GM12878 (cell line): ENCODE results near the gene EPHA1. TPM values are rescaled to one million over a fixed set of nuclear protein-coding genes. Genes with fewer than 3 reads are reported as not detected.

Experiments used
- ATAC-seq: fragments of 200-7000 bp; cut with Tn5 transposase; 3 replicates; pipeline ENCODE4 v1.9.1; 2020; ENCODE audit warnings: mild to moderate bottlenecking, moderate library complexity
- BruUV-seq: library from RNA; stranded (reverse); fragments of 400-500 nt; replicated peaks from 2 replicates; lab custom pipeline; 2021; lab: Mats Ljungman, UMichigan
- CTCF ChIA-PET: fragments of 300-600 bp; sonication (Branson Sonifier 250); formaldehyde crosslinking; extraction: SDS; loops from one replicate; lab custom pipeline; 2021; ENCODE audit warnings: inconsistent platforms; lab: Yijun Ruan, JAX
- POLR2A ChIA-PET: fragments of 350-600 bp; formaldehyde crosslinking; extraction: SDS; loops from one replicate; lab custom pipeline; 2021; ENCODE audit warnings: inconsistent platforms; lab: Charles Lee
- RAD21 ChIA-PET: fragments of 300-600 bp; sonication (Branson Sonifier 250); formaldehyde crosslinking; loops from one replicate; lab custom pipeline; 2023; ENCODE audit warnings: antibody characterized with exemption; ENCODE audit not compliant: unreplicated experiment; lab: Charles Lee
- SMC1A ChIA-PET: fragments of 300-600 bp; sonication (Branson Sonifier 250); formaldehyde crosslinking; loops from one replicate; lab custom pipeline; 2023; ENCODE audit not compliant: unreplicated experiment, uncharacterized antibody; lab: Charles Lee
- DNase-seq: peaks from one replicate; pipeline ENCODE4 v3.0.0-alpha.2; 2011; ENCODE audit warnings: low read depth, low spot score
- FAIRE-seq: peaks from 3 replicates; lab custom pipeline; 2011; peaks lifted over from hg19 to GRCh38; lab: Jason Lieb, UNC
- H2AFZ ChIP-seq: 2 replicates; pipeline ENCODE4 v1.6.0; 2011; ENCODE audit warnings: low read depth, low read length, control low read depth; ENCODE audit not compliant: control insufficient read depth
- H3K27ac ChIP-seq: 2 replicates; pipeline ENCODE4 v1.5.1; 2011; ENCODE audit warnings: control low read depth; ENCODE audit not compliant: control insufficient read depth, insufficient read depth
- H3K27me3 ChIP-seq, 2 experiments: replicated peaks in 1 of 2; 2 replicates each; pipeline versions ENCODE4 v1.6.0 to v1.6.1; 2011; ENCODE audit warnings: low read length in 1 of 2; ENCODE audit not compliant: control insufficient read depth in 2 of 2, insufficient read depth in 2 of 2
- H3K36me3 ChIP-seq, 2 experiments: 2 replicates each; pipeline ENCODE4 v1.5.1; 2011; ENCODE audit warnings: low read length in 1 of 2; ENCODE audit not compliant: control insufficient read depth in 2 of 2, insufficient read depth in 2 of 2
- H3K4me1 ChIP-seq: 2 replicates; pipeline ENCODE4 v1.6.1; 2011; ENCODE audit warnings: mild to moderate bottlenecking, low read length, moderate library complexity, mixed read lengths; ENCODE audit not compliant: control insufficient read depth, insufficient read depth
- H3K4me2 ChIP-seq: 2 replicates; pipeline ENCODE4 v1.6.0; 2011; ENCODE audit warnings: control low read depth; ENCODE audit not compliant: control insufficient read depth, insufficient read depth
- H3K4me3 ChIP-seq: fragments of 200-600 bp; sonication (generic); 2 replicates; pipeline ENCODE4 v1.5.1; 2016
- H3K79me2 ChIP-seq: 2 replicates; pipeline ENCODE4 v1.6.0; 2011; ENCODE audit warnings: low read length; ENCODE audit not compliant: control insufficient read depth, insufficient read depth
- H3K9ac ChIP-seq: 2 replicates; pipeline ENCODE4 v1.8.0; 2011; ENCODE audit warnings: low read length, control low read depth, mixed read lengths; ENCODE audit not compliant: control insufficient read depth, insufficient read depth
- H3K9me3 ChIP-seq: replicated peaks from 3 replicates; pipeline ENCODE4 v1.5.1; 2011; ENCODE audit warnings: mild to moderate bottlenecking, low read length; ENCODE audit not compliant: control insufficient read depth, insufficient read depth
- H4K20me1 ChIP-seq: 2 replicates; pipeline ENCODE4 v1.6.0; 2011; ENCODE audit not compliant: control insufficient read depth, insufficient read depth
- BACH1 ChIP-seq: fragments of 450-650 bp; IDR thresholded peaks from 2 replicates; pipeline ENCODE4 v1.6.1; 2017; ENCODE audit warnings: mild to moderate bottlenecking, borderline replicate concordance
- BCL3 ChIP-seq: IDR thresholded peaks from 2 replicates; pipeline ENCODE4 v1.6.1; 2011; ENCODE audit warnings: borderline replicate concordance, low read depth, mild to moderate bottlenecking, moderate library complexity, low read length; ENCODE audit not compliant: insufficient read depth, poor library complexity, severe bottlenecking
- CBX5 ChIP-seq: sonication (generic); IDR thresholded peaks from 2 replicates; pipeline ENCODE4 v1.6.1; 2016; ENCODE audit warnings: low read depth, moderate library complexity, mild to moderate bottlenecking, inconsistent platforms
- FOS ChIP-seq: IDR thresholded peaks from 3 replicates; pipeline ENCODE4 v1.6.1; 2011; ENCODE audit warnings: borderline replicate concordance; ENCODE audit not compliant: insufficient read length; ENCODE audit errors: extremely low read depth
- IKZF2 ChIP-seq, 2 experiments: fragments of 450-650 bp; IDR thresholded peaks; 2 replicates each; pipeline ENCODE4 v1.6.1; 2017; ENCODE audit warnings: mild to moderate bottlenecking in 2 of 2, moderate library complexity in 2 of 2
- IRF4 ChIP-seq: IDR thresholded peaks from 2 replicates; pipeline ENCODE4 v1.6.1; 2011; ENCODE audit warnings: low read depth, low read length
- MYB ChIP-seq: fragments of 150-350 bp; IDR thresholded peaks from 2 replicates; pipeline ENCODE4 v1.6.1; 2014; ENCODE audit warnings: mild to moderate bottlenecking, low read depth, low read length, borderline replicate concordance
- NFXL1 ChIP-seq: fragments of 450-650 bp; IDR thresholded peaks from 2 replicates; pipeline ENCODE4 v1.6.1; 2017; ENCODE audit warnings: antibody characterized with exemption, mild to moderate bottlenecking, borderline replicate concordance
- RELA ChIP-seq: fragments of 450-650 bp; IDR thresholded peaks from 2 replicates; pipeline ENCODE4 v1.8.0; 2014; ENCODE audit warnings: borderline replicate concordance; ENCODE audit not compliant: partially characterized antibody
- RELB ChIP-seq: fragments of 450-650 bp; IDR thresholded peaks from 2 replicates; pipeline ENCODE4 v1.6.1; 2017; ENCODE audit warnings: low read depth, mild to moderate bottlenecking, moderate library complexity
- SKIL ChIP-seq: fragments of 450-650 bp; IDR thresholded peaks from 2 replicates; pipeline ENCODE4 v1.6.1; 2017; ENCODE audit warnings: mild to moderate bottlenecking, low read depth, inconsistent platforms; ENCODE audit not compliant: poor library complexity, severe bottlenecking
- SMARCA5 ChIP-seq: fragments of 450-650 bp; IDR thresholded peaks from 2 replicates; pipeline ENCODE4 v1.6.1; 2017; ENCODE audit warnings: mild to moderate bottlenecking
- SP1 ChIP-seq: IDR thresholded peaks from one replicate; pipeline ENCODE4 v1.6.1; 2011; ENCODE audit warnings: low read depth, low read length
- TCF12 ChIP-seq: IDR thresholded peaks from 2 replicates; pipeline ENCODE4 v1.6.1; 2011; ENCODE audit warnings: low read depth, mild to moderate bottlenecking, low read length
- ZBTB33 ChIP-seq: fragments of 450-650 bp; IDR thresholded peaks from 2 replicates; pipeline ENCODE4 v1.6.1; 2017; ENCODE audit warnings: mild to moderate bottlenecking
- ZZZ3 ChIP-seq: IDR thresholded peaks from 2 replicates; pipeline ENCODE4 v1.6.1; 2011; ENCODE audit warnings: low read depth; ENCODE audit not compliant: control insufficient read depth, insufficient read length
- WGBS: methylation state at CpG from one replicate; pipeline ENCODE4 v1.1.6; 2016; ENCODE audit warnings: low lambda C conversion rate; ENCODE audit not compliant: insufficient replicate concordance, insufficient coverage; ENCODE audit errors: missing lambda C conversion rate; 5-methylcytosine and 5-hydroxymethylcytosine counted together
- in situ Hi-C: fragments of 300-500 bp; cut with MboI; formaldehyde crosslinking; loops from 9 replicates; pipeline ENCODE4 v1.14.3; 2018; ENCODE audit warnings: mixed read lengths
- intact Hi-C: fragments of 100-400 bp; cut with micrococcal nuclease; formaldehyde crosslinking; loops from one replicate; pipeline ENCODE4 v1.14.2; 2022; ENCODE audit not compliant: unreplicated experiment
- polyA plus RNA-seq, 11 experiments: library from polyadenylated mRNA; depleted of rRNA in 4 of 11; unstranded in 6 of 11; stranded (reverse) in 5 of 11; fragments of >200 nt; fragmentation: Nextera tagmentation in 4 of 11; fragmentation: Illumina TruSeq in 1 of 11; extraction: Ambion mirVana in 4 of 11; extraction: Trizol in 1 of 11; gene quantifications; 1 replicate in 1 of 11; 2 replicates in 10 of 11; pipeline versions ENCODE4 v1.2.1 to v1.2.3, GENCODE V29; 2011 to 2016; ENCODE audit warnings: inconsistent platforms in 2 of 11, missing spikeins in 2 of 11, low read depth in 1 of 11
- total RNA-seq, 4 experiments: library from RNA; depleted of rRNA in 3 of 4; stranded (reverse); fragments of >200 nt in 3 of 4; fragmentation: Illumina TruSeq in 1 of 4; extraction: Trizol in 1 of 4; gene quantifications; 2 replicates each; pipeline versions ENCODE4 v1.2.1 to v1.2.3, GENCODE V29; 2013 to 2021

EPHA1 gene
- total and polyA plus RNA-seq, 10 of the 15 experiments (the other 5 are each of a cell fraction or from before 2014, with no cell fraction given), result 0.11 to 0.35 (median 0.24) TPM; not detected in 6

- no TSS peak for BruUV-seq
- in situ Hi-C loops (loop anchor here (10.0 kb wide), 1 partner anchor 398 kb away; no protein-coding TSS in a partner anchor), intact Hi-C loops (loop anchor here (10.0 kb wide), 1 partner anchor 408 kb away; no protein-coding TSS in a partner anchor)
- Histone ChIP-seq H4K20me1 (no peaks in the 10 kb centered on the region), H3K9me3 (no peaks in the 10 kb centered on the region), H3K4me3 (no peak overlapping the region), H3K79me2 (no peaks in the 10 kb centered on the region), H2AFZ (no peak overlapping the region), H3K9ac (no peak overlapping the region), H3K36me3 (no peaks in the 10 kb centered on the region), H3K27ac (no peak overlapping the region), H3K4me1 (peaks cover 3% of the 10 kb centered on the region), H3K4me2 (no peak overlapping the region), H3K27me3 (no peaks in the 10 kb centered on the region)
- FAIRE-seq (no peak), ATAC-seq (no peak), DNase-seq (no peak)
- 47% methylated on average over 8 of the region's 8 CpGs for WGBS
- RAD21 ChIA-PET, result no interaction called here
- SMC1A ChIA-PET, result no interaction called here
- CTCF ChIA-PET, result no interaction called here
- POLR2A ChIA-PET, result no interaction called here
- no peak for TF ChIP-seq TCF12
- no peak for TF ChIP-seq MYB
- no peak for TF ChIP-seq NFXL1
- no peak for TF ChIP-seq IKZF2 (IDR thresholded peaks at IDR 0.05)
- TF ChIP-seq ZZZ3, result no peak
- no peak for TF ChIP-seq BACH1
- TF ChIP-seq ZBTB33, result no peak
- TF ChIP-seq BCL3, result no peak
- no peak for TF ChIP-seq CBX5
- TF ChIP-seq IRF4, result no peak
- TF ChIP-seq RELB, result no peak
- no peak for TF ChIP-seq SKIL
- no peak for TF ChIP-seq RELA
- no peak for TF ChIP-seq FOS
- no peak for TF ChIP-seq SMARCA5
- no peak for TF ChIP-seq SP1
Measured at GRCh38 chr7:143413123-143413522, 4.5 kb upstream of the EPHA1 start.
